Left lobe of liver (tissue), 2 donors: ENCODE results near the gene ST14. TPM values are rescaled to one million over a fixed set of nuclear protein-coding genes. Genes with fewer than 3 reads are reported as not detected.
A peak's percentile ranks its signal among the peaks of the same experiment; 100 is the strongest.
"Not testable (repeated sequence)": the region's sequence is repeated elsewhere in the genome, so short reads cannot be mapped to it uniquely, and the experiment has no call there.

Experiments used
- ATAC-seq: fragments of 200-7000 bp; cut with Tn5 transposase; one replicate; pipeline ENCODE4 v1.9.1; 2020; ENCODE audit warnings: mild to moderate bottlenecking, moderate library complexity
- DNase-seq: peaks from one replicate; pipeline ENCODE4 v3.0.0-alpha.2; 2020; ENCODE audit warnings: low spot score
- total RNA-seq: library from RNA; stranded (reverse); gene quantifications from one replicate; pipeline ENCODE4 v1.2.1, GENCODE V29; 2021
- donor health status: DM: no; HTN: no; CAD: no; lungs with moderate emphysema.
- donor health status: DM: no; HTN: yes; CAD: no.

Gene ST14
- total RNA-seq, 1 donor from 2014 or later = 3.7 TPM

- no peak for DNase-seq
- no peak for ATAC-seq
Observed at GRCh38 chr11:130161441-130162145, 2.0 kb downstream of the ST14 start.

DNA sequence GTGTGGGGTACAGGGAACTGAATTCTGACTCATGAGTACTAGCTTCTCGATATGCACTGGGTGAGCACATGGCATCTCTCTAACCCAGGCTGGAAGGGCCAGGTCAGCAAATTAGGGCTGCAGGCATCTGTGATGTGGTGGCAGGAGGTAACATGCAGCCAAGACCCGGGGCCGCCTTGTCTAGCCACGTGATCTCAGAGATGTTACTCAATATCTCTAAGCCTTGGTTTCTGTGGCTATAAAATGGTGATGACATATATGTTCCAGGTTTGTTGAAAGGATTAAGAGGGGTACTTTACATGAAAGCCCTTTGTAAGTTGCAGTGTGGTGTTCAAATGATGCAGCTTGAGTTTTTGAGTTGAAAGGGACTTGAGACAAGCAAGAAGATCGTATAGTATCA lies 3.2 kb downstream of the ST14 start:
- DNase-seq = no peak

DNA sequence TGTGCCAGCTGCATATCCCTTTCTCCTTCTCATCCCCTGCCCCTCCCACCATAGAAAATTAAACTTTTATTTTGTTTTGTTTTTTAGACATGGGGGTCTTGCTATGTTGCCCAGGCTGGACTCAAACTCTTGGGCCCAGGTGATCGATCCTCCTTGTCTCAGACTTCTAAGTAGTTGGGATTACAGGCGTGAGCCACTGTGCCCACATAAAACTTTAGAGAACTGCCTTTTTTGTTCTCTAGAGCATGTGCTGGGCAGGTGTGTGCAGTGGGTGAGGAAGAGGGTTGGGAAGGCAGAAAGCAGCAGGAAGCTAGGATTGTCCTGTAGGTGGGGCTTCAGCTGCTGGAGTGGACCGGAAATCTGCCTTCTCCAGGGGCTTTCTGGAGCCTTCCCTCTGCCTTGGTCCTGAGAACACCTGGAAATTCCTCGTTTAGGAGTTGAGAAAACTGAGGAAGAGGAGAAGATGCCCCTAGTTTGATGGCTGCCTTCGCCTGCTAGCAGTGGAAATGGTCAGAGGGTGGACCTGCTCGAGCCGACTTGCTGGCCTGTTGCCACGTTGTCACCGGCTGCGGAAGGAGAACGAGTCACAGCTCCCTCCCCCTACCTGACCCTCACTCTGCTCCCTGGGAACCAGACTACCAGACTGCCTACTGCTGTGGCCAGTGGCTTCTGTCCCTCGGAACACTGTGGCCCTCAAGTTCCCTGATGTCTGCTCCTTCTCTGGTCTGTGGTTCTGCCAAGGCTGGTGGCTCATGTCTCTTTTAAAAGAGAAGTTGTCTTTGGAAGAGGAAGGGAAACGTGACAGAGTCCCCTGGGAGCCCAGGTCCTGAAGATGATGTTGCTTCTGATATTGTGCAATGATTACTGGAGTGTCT lies 4.0 kb downstream of the ST14 start:
- DNase-seq = no peak
- ATAC-seq = peak; percentile 75

More for the DNA sequence above, 3.2 kb downstream of the ST14 start:
- peak; percentile 7 for ATAC-seq

DNA sequence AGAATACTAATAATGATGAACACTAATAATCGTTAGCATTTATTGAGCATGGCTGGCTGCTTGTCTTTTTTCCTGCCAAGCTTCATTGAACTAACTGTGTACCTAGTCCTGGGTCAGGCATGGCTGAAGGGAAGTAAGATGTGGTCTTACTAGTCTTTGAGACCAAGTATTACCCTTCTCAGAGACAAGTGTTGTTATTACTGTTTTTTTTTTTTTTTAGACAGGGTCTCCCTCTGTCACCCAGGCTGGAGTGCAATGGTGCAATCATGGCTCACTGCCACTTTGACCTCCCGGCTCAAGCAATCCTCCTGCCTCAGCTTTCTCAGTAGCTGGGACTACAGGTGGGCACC lies 4.6 kb downstream of the ST14 start:
- DNase-seq (no peak), ATAC-seq (peak; percentile 14)

DNA sequence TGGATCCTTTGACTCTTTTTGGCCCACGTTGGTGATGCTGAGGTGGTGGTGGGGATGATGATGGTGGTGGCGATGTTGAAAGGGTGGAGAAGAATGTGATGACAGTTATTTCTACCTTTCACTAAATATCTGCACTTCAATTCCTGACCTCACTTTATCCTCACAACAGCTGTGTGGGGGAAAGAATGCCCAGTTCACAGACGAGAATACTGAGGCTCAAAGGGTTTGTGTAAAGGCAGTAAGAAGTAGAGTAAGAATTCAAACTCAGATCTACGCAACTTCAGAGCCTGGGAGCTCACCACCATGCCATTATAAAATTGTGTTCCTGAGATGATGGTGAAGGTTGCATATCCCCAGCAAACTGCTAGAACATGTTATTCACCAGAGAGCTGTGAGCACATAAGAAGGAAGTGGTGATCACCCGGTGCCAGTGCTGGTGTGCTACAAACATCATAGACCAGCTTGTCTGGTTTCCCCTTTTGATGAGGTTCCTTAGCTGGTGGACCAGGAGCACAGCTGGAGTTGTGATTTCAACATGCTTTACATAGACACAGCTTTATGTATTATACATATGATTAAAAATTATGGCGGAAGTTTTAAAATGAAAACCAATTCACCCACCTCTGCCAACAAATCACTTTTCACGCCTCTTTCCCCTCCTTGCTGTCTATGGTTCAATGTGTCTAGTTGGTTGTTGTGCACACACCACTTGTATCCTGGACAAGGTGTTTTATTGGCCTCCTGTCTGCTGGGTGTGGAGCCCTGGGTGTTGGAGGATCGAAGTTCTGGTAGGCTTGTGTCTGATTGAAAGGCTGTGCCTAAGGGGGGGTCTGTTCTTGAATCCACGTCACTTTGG lies 6.2 kb downstream of the ST14 start:
- ATAC-seq = no peak
- DNase-seq = no peak

DNA sequence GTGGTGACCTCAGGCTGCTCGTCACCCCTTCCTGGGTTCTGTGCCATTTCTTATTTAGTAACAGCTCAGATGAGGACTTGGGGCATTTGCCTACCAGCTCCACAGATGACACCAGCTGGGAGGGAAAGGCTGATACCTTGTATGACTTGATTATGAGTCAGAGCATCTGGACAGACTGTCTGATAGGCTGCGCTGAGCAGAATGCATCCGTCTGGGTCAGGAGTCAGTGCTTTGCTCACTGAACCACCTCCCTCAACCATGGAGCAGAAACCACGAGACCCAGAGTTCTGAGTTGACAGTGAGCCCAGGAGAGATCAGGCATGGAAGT lies 6.8 kb downstream of the ST14 start:
- ATAC-seq (no peak), DNase-seq (no peak)

GRCh38 chr11:130167146-130167545 lies 7.6 kb downstream of the ST14 start:
- ATAC-seq (no peak), DNase-seq (no peak)

- ATAC-seq (no peak), DNase-seq (no peak)
Observed at GRCh38 chr11:130168105-130168504, 8.5 kb downstream of the ST14 start.

DNA sequence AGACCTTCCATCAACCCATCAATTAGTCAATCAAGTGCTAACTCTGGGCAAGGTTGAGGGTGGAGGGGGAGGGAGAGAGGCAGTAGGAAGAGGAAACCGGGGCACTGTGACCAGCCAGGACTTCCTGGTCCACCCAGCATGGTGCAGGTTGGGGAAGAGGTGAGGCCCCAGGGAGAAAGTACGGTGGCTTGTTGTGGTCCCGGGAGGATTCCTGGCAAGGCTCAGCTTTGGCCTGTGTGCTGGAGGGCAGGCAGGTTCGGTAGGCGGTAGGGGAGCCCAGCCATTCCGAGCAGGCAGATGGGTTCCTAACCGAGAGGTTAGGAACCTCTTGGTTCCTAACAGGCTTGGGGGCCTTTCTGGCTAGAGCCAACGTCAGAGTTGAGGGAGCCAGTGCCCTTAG lies 10.8 kb downstream of the ST14 start:
- no peak for ATAC-seq
- DNase-seq = no peak

DNA sequence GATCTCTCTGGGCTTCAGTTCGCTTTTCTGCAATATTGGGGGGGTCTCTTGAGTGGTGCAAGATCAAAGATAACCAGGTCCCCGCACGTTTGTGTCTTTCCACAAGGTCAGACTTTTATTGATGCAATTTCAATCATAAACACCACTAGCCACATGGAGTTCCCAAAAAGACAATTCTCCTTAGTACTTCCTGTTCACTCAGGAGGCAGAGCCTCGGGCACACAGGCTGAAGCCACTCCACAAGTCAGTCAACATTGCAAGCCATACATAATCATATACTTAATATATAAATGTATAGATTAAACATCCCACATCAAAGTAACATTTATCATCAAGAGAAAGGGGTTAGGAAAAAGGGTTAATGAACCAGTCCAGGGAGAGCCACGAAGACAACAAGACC lies 12.0 kb downstream of the ST14 start:
- no peak for DNase-seq
- no peak for ATAC-seq

GRCh38 chr11:130172001-130172400 lies 12.4 kb downstream of the ST14 start:
- not testable (repeated sequence) for ATAC-seq, DNase-seq

GRCh38 chr11:130174642-130175041 lies 15.1 kb downstream of the ST14 start:
- DNase-seq = no peak
- ATAC-seq = peak; percentile 25

GRCh38 chr11:130175898-130176297 lies 16.3 kb downstream of the ST14 start:
- ATAC-seq = no peak
- no peak for DNase-seq

- ATAC-seq = no peak
Observed at GRCh38 chr11:130177782-130178181, 18.2 kb downstream of the ST14 start.

GRCh38 chr11:130178441-130179339 lies 19.1 kb downstream of the ST14 start:
- DNase-seq (peak; percentile 62), ATAC-seq (peak; percentile 17)

More at GRCh38 chr11:130177782-130178181, 18.2 kb downstream of the ST14 start:
- DNase-seq = no peak

GRCh38 chr11:130179396-130180306 lies 20.1 kb downstream of the ST14 start:
- peak; percentile 56 for DNase-seq
- peak; percentile 3 for ATAC-seq

DNA sequence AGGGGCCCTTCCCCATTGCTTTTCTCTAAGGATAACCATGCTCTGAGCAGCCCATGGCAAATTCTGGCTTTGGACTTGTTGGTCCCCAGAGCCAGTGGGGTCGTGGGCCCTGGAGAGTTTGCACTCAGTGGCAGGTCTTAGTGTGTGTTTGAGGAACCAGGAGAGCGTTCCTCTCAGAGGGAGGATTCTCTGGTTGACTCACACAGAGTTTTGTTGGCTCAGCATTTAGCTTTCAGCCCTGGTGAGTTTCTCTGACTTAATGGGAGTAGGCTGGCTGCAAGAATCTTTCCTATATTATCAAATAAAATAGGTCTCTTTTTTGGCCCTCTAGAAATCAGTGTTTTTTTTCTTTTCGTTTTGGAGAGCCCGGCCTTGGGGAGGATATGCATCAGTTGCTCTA lies 20.9 kb downstream of the ST14 start:
- DNase-seq (no peak), ATAC-seq (no peak)

GRCh38 chr11:130180896-130181294 lies 21.3 kb downstream of the ST14 start:
- ATAC-seq (no peak), DNase-seq (no peak)
